HEK293 (cell line): ENCODE data around the gene ZNF71.

Experiments
- BCL11A ChIP-seq: fragments of 450-650 bp; formaldehyde crosslinking; IDR thresholded peaks from 2 replicates; pipeline ENCODE4 v1.5.1; 2016; ENCODE audit warnings: low read depth, missing biosample characterization, missing genetic modification characterization
- BCL11B ChIP-seq: fragments of 450-650 bp; formaldehyde crosslinking; IDR thresholded peaks from 2 replicates; pipeline ENCODE4 v1.5.1; 2016; ENCODE audit warnings: low read depth, missing biosample characterization, missing genetic modification characterization
- CTCF ChIP-seq: fragments of 450-650 bp; formaldehyde crosslinking; IDR thresholded peaks from 2 replicates; pipeline ENCODE4 v1.5.1; 2016; ENCODE audit warnings: missing biosample characterization, missing genetic modification characterization
- ELK4 ChIP-seq: IDR thresholded peaks from 2 replicates; pipeline ENCODE4 v1.6.1; 2011; ENCODE audit warnings: mild to moderate bottlenecking, low read depth, low read length, borderline replicate concordance
- INSM2 ChIP-seq: fragments of 450-650 bp; formaldehyde crosslinking; IDR thresholded peaks from 2 replicates; pipeline ENCODE4 v1.5.1; 2016; ENCODE audit warnings: missing biosample characterization, missing genetic modification characterization
- KLF16 ChIP-seq: fragments of 450-650 bp; formaldehyde crosslinking; IDR thresholded peaks from 2 replicates; pipeline ENCODE4 v1.5.1; 2017; ENCODE audit warnings: missing biosample characterization, missing genetic modification characterization
- PBX3 ChIP-seq: sonication (generic); formaldehyde crosslinking; IDR thresholded peaks from 2 replicates; pipeline ENCODE4 v1.8.1; 2022; ENCODE audit warnings: mild to moderate bottlenecking, moderate library complexity, missing genetic modification reagents
- SP2 ChIP-seq: fragments of 450-650 bp; formaldehyde crosslinking; IDR thresholded peaks from 2 replicates; pipeline ENCODE4 v1.5.1; 2016; ENCODE audit warnings: missing biosample characterization, missing genetic modification characterization
- WT1 ChIP-seq: fragments of 450-650 bp; formaldehyde crosslinking; IDR thresholded peaks from 2 replicates; pipeline ENCODE4 v1.5.1; 2016; ENCODE audit warnings: missing biosample characterization, missing genetic modification characterization
- ZBTB6 ChIP-seq: fragments of 450-650 bp; formaldehyde crosslinking; IDR thresholded peaks from 2 replicates; pipeline ENCODE4 v1.5.1; 2017; ENCODE audit warnings: missing biosample characterization, missing genetic modification characterization
- ZFHX2 ChIP-seq: fragments of 450-650 bp; formaldehyde crosslinking; conservative IDR thresholded peaks from 2 replicates; pipeline ENCODE4 v1.5.1; 2016; ENCODE audit warnings: missing biosample characterization, missing genetic modification characterization
- ZNF133 ChIP-seq: fragments of 450-650 bp; formaldehyde crosslinking; IDR thresholded peaks from 2 replicates; pipeline ENCODE4 v1.5.1; 2016; ENCODE audit warnings: missing biosample characterization, missing genetic modification characterization
- ZNF146 ChIP-seq: fragments of 450-650 bp; formaldehyde crosslinking; IDR thresholded peaks from 2 replicates; pipeline ENCODE4 v1.5.1; 2016; ENCODE audit warnings: missing biosample characterization, missing genetic modification characterization
- ZNF169 ChIP-seq: fragments of 450-650 bp; formaldehyde crosslinking; IDR thresholded peaks from 2 replicates; pipeline ENCODE4 v1.5.1; 2016; ENCODE audit warnings: missing biosample characterization, missing genetic modification characterization
- ZNF335 ChIP-seq: fragments of 450-650 bp; formaldehyde crosslinking; conservative IDR thresholded peaks from 2 replicates; pipeline ENCODE4 v1.5.1; 2016; ENCODE audit warnings: missing biosample characterization, missing genetic modification characterization
- ZNF354C ChIP-seq: fragments of 450-650 bp; formaldehyde crosslinking; IDR thresholded peaks from 2 replicates; pipeline ENCODE4 v1.5.1; 2016; ENCODE audit warnings: missing biosample characterization, missing genetic modification characterization, low read depth, borderline replicate concordance
- ZNF416 ChIP-seq: fragments of 450-650 bp; formaldehyde crosslinking; IDR thresholded peaks from 2 replicates; pipeline ENCODE4 v1.5.1; 2016; ENCODE audit warnings: missing biosample characterization, missing genetic modification characterization
- ZNF501 ChIP-seq: fragments of 450-650 bp; formaldehyde crosslinking; IDR thresholded peaks from 2 replicates; pipeline ENCODE4 v1.5.1; 2016; ENCODE audit warnings: missing biosample characterization, missing genetic modification characterization
- ZNF514 ChIP-seq: fragments of 450-650 bp; formaldehyde crosslinking; IDR thresholded peaks from 2 replicates; pipeline ENCODE4 v1.5.1; 2016; ENCODE audit warnings: missing biosample characterization, missing genetic modification characterization
- ZNF518A ChIP-seq: fragments of 450-650 bp; formaldehyde crosslinking; conservative IDR thresholded peaks from 2 replicates; pipeline ENCODE4 v1.5.1; 2016; ENCODE audit warnings: low read depth, missing biosample characterization, missing genetic modification characterization
- ZNF670 ChIP-seq: fragments of 450-650 bp; formaldehyde crosslinking; IDR thresholded peaks from 2 replicates; pipeline ENCODE4 v1.5.1; 2016; ENCODE audit warnings: missing biosample characterization, missing genetic modification characterization, low read depth
- ZSCAN5A ChIP-seq: fragments of 450-650 bp; formaldehyde crosslinking; IDR thresholded peaks from 2 replicates; pipeline ENCODE4 v1.5.1; 2016; ENCODE audit warnings: missing biosample characterization, missing genetic modification characterization
- ZXDB ChIP-seq: fragments of 450-650 bp; formaldehyde crosslinking; IDR thresholded peaks from 2 replicates; pipeline ENCODE4 v1.5.1; 2016; ENCODE audit warnings: missing biosample characterization, missing genetic modification characterization

Gene ZNF71

GRCh38 chr19:56567274-56568120 lies 27.6 kb upstream of the ZNF71 start, which contains the start of gene ZNF470 (continued):
- TF ChIP-seq ZNF518A (tag by site-specific recombination) (0 out of 2 replicates have a peak, but pooled peaks have one; percentile 36), INSM2 (tag by site-specific recombination) (peak; percentile 88; the same call in 1 of the 2 replicates), ZNF146 (tag by site-specific recombination) (no peak), ZNF133 (tag by site-specific recombination) (peak; percentile 58; the same call in 1 of the 2 replicates), ZNF670 (no peak), WT1 (tag by site-specific recombination) (no peak), PBX3 (CRISPR knock-in tag) (peak; percentile 88), ZXDB (tag by site-specific recombination) (peak; percentile 84), ZNF335 (peak; percentile 98), ZNF514 (no peak), ZNF169 (tag by site-specific recombination) (0 out of 2 replicates have a peak, but pooled peaks have one; percentile 56), CTCF (peak; percentile 36; the same call in 1 of the 2 replicates), ZNF416 (tag by site-specific recombination) (peak; percentile 8; the same call in 1 of the 2 replicates), ZSCAN5A (0 out of 2 replicates have a peak, but pooled peaks have one; percentile 41), ZFHX2 (tag by site-specific recombination) (peak; percentile 96), BCL11B (peak; percentile 45; the same call in 1 of the 2 replicates), ZNF501 (tag by site-specific recombination) (no peak; the same call in 1 of the 2 replicates), KLF16 (peak; percentile 75; the same call in 1 of the 2 replicates), BCL11A (tag by site-specific recombination) (no peak), ZNF354C (tag by site-specific recombination) (no peak), ELK4 (peak; percentile 46; the same call in 1 of the 2 replicates), ZBTB6 (tag by site-specific recombination) (peak; percentile 74), SP2 (peak; percentile 93)
